Hematopoietic multipotent progenitor cell treated with erythropoietin and hydrocortisone succinate and interleukin-3 and kit ligand, for 17 days (in vitro differentiated cells): ENCODE measurements around the gene LCE1A.

Experiments used
- DNase-seq: peaks from one replicate; pipeline ENCODE4 v3.0.0-alpha.2; 2015; ENCODE audit warnings: low spot score

LCE1A gene

GRCh38 chr1:152827173-152827572 is at the start of gene LCE1A:
Gene LCE1A (plus strand): TSS chr1:152827473. CDS start chr1:152827473, 0 bp downstream.
- no peak for DNase-seq

DNA sequence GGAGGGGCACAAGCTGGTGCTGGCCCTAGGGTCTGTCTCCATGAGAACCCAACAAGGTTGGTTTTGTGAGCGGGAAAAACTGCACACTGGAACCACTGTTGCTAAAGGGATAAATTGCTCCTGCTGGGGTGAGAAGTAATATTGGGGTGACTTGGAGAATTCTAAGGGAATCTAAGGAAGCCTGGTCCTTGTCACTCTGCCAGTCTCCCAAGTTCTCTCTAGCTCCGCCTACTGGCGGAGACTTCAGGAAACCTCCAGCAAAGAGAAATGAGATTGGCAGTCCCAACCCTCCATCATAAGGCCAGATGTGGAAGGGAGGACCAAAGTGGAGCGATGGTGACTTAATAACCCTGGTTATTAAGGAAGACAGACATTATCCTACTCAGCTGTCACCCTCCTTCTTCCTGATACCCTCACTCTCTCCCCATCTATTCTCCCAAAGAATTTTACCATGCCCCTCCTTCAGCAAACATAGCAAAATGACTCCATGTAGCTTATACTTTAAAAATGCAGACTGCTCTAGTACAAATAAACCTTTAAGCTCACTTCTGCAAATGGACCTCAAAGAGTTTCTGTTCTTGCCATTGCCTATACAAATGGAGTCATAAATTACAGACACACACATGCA is 49.6 kb upstream of the LCE1A start:
- no peak for DNase-seq

- DNase-seq, result no peak
Measured at GRCh38 chr1:152783095-152783494, 44.2 kb upstream of the LCE1A start.

DNA sequence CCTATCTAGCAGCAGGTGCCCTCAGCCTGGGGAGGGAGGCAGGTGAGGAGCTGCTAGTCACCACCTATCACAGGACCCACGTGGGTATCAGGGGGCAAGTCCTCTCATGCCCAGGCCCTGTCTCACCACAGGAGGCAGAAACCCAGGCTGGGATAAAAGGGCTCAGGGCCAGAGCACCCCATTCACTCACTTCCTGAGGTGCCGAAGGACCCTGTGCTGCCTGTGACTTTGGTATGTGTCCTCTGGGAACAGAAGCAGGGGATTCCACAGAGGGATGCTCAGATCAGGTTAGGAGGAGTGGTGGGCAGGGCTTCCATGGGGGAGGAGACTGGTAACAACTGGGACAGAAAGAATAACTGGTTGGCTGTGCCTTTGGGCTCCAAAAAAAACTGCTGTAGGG is 41.2 kb upstream of the LCE1A start, which contains the start of gene LCE1E:
Gene LCE1E (plus strand): TSS at position 181 of the 400 bp plus-strand sequence. CDS start 1,043 bp downstream, outside the sequence.
- no peak for DNase-seq

DNA sequence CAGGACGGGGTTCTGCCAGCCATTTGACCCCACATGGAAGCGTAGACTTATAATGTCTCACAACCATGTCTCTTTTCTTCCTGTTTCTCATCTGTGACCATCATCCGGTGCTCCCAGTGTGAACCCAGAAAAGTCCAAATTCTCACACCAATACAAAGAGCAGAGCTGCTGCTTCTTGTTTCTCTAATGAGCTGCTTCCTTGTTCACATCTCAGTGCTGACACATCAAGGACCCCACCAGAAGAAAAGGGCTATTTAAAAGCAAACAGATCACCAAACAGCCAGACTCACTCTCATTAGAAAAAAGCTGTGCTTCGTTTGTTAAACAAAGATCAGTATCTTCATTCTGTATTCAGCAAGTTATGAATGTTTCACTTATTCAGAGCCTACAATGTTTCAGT is 31.6 kb upstream of the LCE1A start:
- DNase-seq, result no peak

DNA sequence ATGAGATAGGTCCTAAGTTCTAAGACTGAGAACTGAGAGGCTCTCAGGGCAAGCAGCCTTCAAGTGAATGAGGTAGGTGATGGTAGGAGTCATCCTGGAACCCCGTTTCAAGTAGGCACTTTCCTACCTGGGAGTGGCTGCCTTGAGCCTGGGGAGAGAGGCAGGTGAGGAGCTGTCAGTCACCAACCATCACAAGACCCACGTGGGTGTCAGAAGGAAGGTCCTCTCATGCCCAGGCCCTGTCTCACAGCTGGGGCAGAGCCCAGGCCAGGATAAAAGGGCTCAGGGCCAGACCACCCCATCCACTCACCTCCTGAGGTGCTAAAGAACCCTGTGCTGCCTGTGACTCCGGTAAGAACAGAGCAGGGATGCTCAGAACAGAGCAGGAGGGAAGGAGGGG is 30.9 kb upstream of the LCE1A start, which contains the start of gene LCE1D:
Gene LCE1D (plus strand): TSS at position 301 of the 400 bp plus-strand sequence. CDS start 1,074 bp downstream, outside the sequence.
- DNase-seq, result no peak

DNA sequence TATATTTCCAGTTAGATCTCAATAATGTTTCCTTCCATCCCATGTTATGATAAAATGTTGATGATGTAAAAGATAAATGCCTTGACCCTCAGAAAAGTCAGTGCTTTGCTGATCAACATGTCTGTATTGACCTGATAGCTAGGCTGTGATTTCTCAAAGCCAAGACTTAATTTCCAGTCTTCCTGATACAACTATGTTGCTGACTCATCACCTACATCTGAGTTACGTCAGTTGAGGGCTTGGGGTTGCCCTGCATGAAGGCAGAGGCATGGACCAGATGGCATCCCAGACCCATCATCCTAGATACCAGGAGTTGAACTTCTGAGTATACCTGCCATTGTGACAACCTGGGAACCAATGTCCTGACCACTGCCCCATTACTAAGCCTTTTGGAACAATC is 25.9 kb upstream of the LCE1A start:
- DNase-seq, result no peak

- no peak for DNase-seq
Measured at GRCh38 chr1:152806576-152806975, 20.7 kb upstream of the LCE1A start, which contains the start of gene LCE1C. Gene LCE1C (minus strand): TSS chr1:152806651. CDS start chr1:152805478, 1,173 bp downstream.

- DNase-seq, result no peak
Measured at GRCh38 chr1:152811050-152811449, 16.2 kb upstream of the LCE1A start.

DNA sequence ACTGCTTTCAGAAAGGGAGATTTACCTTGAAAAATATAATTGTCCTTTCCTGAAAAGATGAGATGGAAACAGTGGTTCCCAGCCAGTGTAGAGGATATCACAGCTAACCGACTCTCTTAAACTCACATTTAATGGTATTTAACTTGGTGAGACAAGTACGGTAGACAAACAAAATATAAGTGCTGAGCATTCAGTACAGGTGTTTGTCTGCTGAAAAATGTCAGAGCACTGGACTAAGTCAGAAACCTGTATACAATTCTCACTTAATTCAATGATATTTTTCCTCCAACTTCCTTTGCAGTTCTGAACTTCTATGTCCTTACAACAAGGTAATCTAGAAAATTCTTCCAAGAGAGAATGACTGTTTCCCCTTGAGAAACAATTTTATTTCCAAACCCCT is 15.6 kb upstream of the LCE1A start, which contains the start of gene LCE1B:
Gene LCE1B (plus strand): TSS at position 301 of the 400 bp plus-strand sequence. CDS start 476 bp downstream, outside the sequence.
- no peak for DNase-seq

DNA sequence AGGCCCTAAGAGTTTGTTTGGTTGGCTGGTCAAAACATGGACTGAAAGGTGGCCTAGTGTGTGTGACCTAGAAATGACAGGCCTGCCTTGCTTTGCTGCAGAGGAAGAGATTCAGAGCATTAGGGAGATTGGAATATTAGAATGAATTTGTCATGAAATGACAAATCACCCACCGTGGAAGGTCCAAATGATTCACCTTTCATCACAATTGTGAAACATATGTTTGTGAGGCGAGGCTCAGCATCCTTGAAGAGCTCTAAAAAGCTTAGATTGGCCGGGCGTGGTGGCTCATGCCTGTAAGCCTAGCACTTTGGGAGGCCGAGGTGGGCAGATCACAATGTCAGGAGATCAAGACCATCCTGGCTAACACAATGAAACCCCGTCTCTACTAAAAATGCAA is 10.0 kb upstream of the LCE1A start:
- no peak for DNase-seq

DNA sequence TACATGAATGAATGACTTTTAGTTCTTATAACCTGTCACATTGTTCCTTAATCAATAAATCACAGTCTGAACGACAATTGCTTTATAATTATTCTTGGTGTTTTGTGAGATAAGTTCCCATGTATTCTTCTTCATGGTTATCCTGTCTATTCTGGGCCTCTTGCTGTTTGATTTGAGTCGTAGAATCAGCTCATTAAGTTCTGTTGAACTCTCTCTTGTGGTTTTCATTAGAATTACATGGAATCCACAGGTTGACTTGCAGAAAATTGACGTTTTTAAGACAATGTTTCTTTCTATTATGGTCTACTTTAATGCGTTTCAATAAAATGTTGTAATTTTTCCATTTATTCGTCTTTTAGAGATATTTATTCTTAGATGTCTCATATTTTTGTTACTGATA is 4.0 kb upstream of the LCE1A start:
- no peak for DNase-seq

DNA sequence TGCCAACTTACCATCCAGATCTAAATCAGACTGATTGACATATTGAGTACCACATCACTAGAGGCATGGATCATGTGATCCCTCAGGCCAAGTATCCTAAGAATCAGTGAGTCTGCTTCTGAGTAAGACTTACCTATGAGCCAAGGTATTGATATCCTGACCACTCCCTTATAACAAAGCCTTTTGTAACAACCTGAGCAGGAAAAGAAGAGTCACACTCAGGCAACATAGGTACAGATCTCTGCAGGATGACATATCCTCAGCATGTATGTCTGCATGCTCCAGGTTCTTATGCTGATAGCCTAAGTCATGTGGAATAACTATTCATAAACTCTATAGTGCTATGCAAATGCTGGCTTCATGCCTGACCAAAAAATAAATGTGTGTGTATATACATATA is 2.3 kb upstream of the LCE1A start:
- no peak for DNase-seq

DNA sequence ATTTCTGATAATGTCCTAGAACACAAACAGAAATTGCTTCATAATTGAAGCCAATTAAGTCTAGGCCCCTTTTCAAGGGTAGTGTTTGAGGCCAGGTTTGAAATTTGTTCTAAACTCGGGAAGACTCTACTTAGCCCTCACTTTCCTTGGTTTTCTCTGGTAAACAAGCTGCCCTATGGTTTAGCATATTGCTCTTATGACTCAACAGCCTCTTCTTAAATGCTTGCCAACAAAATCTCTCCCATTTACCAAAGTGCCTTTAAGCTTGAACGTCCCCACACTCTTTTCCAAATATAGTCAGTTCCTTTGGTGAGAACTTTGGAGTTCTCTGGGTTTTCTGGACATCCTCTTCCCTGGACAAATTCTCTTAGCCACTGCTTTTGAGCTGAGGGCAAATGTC is 9.6 kb downstream of the LCE1A start:
- no peak for DNase-seq

DNA sequence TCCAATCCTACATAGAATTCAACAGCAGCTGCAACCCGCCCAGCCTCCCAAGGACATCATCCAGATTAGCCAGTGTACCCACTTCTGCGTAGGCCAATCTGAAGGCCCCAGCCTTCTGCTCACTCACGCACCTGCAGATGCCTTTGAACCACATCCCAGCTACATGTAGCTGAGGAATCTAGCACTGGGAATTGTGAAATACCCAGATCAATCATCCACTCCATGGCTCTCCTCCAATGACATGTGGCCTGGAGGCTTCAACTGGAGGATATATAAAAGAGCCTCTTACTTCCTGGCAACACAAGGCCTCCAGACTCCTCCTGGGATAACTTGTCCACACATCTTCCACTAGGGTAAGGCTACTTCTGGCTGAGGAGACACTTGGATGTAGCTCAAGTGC is 15.3 kb downstream of the LCE1A start, which contains the start of gene LCE6A:
Gene LCE6A (plus strand): TSS at position 301 of the 400 bp plus-strand sequence. CDS start 665 bp downstream, outside the sequence.
- DNase-seq, result no peak

DNA sequence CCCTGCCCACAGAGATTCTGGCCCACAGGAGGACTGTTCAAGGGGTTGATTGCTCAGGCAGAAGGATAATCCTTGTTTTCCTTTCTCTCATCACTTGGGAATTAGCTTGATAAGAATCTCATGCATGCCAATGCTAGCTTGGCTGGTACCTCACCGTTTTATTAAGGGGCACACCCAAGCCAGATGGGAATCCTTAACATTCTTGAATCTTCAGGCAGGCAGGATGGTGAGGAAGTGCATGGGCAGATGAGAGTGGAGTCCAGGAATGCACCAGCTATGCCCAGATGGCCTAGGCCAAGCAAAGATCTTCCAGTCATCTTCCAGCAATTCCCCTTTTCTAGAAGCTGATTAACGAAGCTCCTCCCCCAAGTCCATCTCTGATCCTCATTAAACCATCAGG is 28.4 kb downstream of the LCE1A start:
- DNase-seq, result no peak

- no peak for DNase-seq
Measured at GRCh38 chr1:152858062-152858461, 30.8 kb downstream of the LCE1A start.

DNA sequence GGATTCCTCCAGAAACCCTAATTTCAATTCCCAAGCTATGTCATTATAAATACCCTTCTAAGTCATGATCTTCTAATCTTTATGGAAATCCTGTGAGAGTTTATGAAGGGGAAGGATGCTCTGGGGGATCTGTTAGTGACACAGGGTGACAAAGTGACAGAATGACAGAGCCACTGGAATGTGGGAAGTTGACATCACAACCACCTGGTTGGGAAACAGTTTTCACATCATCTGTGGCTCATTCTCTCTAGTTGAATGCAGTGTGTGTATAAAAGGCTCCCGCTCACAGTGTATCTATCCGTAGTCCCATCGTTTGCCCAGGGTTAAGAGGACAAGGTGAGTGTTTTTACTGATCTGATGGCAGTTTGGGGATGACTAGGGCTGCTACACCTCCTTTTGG is 32.4 kb downstream of the LCE1A start, which contains the start of gene LCE7A:
Gene LCE7A (plus strand): TSS at position 301 of the 400 bp plus-strand sequence. CDS start 702 bp downstream, outside the sequence.
- no peak for DNase-seq

DNA sequence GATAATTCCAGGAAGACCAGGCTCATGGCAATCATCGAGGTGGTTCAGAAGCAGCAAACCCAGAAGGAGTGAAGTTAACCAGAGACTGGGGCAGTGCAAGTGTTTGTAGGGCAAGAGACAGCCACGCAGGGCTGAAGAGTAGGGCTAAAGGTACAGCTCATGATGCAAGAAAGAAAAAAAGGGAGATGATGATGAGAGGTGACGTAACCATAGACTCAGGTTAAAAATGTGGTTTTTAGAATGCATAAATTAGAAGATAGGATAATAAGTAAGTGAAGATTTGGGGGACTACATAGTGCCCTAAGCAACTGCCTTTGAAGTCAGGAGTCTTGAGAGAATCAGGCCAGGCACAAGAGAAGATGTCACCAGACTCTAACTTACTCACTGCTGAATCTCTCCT is 32.9 kb downstream of the LCE1A start:
- no peak for DNase-seq

DNA sequence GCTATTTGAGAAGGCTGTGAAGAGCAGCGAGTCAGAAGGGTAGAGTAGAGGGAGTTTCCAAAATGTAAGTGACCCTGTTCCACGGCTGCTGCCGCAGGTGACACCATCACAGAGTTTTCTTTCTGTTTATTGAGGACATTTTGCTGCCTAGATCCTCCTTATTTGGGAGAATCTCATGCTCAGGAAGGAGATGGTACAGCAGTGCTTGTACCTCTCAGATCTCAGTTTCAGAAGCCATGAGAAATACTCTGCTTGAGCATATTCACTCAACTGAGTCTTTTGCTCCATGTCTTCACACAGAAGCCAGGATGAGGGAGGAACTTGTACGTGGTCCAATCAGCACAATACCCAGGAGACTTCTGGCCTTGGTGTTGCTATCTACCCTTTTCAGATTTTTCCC is 34.1 kb downstream of the LCE1A start:
- no peak for DNase-seq

DNA sequence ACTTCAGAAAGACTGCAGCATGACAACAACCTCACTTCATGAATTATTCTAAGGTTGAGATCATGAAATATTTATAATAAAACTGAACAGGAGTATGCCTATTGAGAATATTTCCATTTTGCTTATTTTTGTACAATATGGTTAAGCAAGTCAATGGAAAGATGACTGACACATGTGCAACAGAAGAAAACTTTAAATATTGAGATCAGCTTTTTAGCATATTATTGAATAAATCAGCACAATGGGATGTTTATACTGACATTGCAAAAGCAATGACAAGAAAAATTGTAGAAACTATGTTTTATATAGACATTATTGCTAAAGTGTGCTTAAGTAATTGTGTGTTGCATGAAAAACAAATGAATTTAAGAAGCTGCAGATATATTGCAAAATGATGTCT is 37.2 kb downstream of the LCE1A start:
- no peak for DNase-seq

- DNase-seq, result no peak
Measured at GRCh38 chr1:152866321-152866720, 39.0 kb downstream of the LCE1A start.

- peak; percentile 60 for DNase-seq
Measured at GRCh38 chr1:152869808-152870419, 42.6 kb downstream of the LCE1A start.
